Endothelial cell of umbilical vein (primary cell): ENCODE results near the gene TNFRSF11A. TPM values are rescaled to one million over a fixed set of nuclear protein-coding genes. Genes with fewer than 3 reads are reported as not detected.

Source experiments
- BruUV-seq: library from RNA; stranded (reverse); fragments of 400-500 nt; replicated peaks from 2 replicates; lab custom pipeline; 2021; lab: Mats Ljungman, UMichigan
- CTCF ChIA-PET: fragments of 300-600, 350-600 bp; sonication (Branson Sonifier 250); formaldehyde crosslinking; loops from one replicate; lab custom pipeline; 2021; ENCODE audit warnings: antibody characterized with exemption, inconsistent platforms; lab: Charles Lee
- POLR2A ChIA-PET: fragments of 300-600, 350-600 bp; sonication (Branson Sonifier 250); formaldehyde crosslinking; loops from one replicate; lab custom pipeline; 2021; ENCODE audit warnings: antibody characterized with exemption, inconsistent platforms; lab: Charles Lee
- DNase-seq: peaks from one replicate; pipeline ENCODE4 v3.0.0-alpha.2; 2011; ENCODE audit warnings: low read depth, low spot score
- FAIRE-seq: peaks from 2 replicates; lab custom pipeline; 2011; peaks lifted over from hg19 to GRCh38; lab: Jason Lieb, UNC
- H2AFZ ChIP-seq: 2 replicates; pipeline ENCODE4 v1.6.0; 2012; ENCODE audit warnings: low read depth, low read length, control low read depth, inconsistent platforms
- H3K27ac ChIP-seq: 2 replicates; pipeline ENCODE4 v1.5.1; 2011; ENCODE audit warnings: low read depth, mild to moderate bottlenecking, control low read depth, low read length, moderate library complexity; ENCODE audit not compliant: insufficient read depth
- H3K27me3 ChIP-seq, 2 experiments: 2 replicates each; pipeline versions ENCODE4 v1.6.0 to v1.6.1; 2011; ENCODE audit warnings: low read length in 2 of 2, mixed read lengths in 1 of 2; ENCODE audit not compliant: control insufficient read depth in 2 of 2, insufficient read depth in 2 of 2
- H3K36me3 ChIP-seq, 2 experiments: 2 replicates in 1 of 2; 3 replicates in 1 of 2; pipeline ENCODE4 v1.5.1; 2011; ENCODE audit warnings: low read length in 2 of 2, mild to moderate bottlenecking in 1 of 2, moderate library complexity in 1 of 2; ENCODE audit not compliant: control insufficient read depth in 2 of 2, insufficient read depth in 2 of 2; ENCODE audit errors: extremely low read depth in 1 of 2
- H3K4me1 ChIP-seq: 3 replicates; pipeline ENCODE4 v1.5.1; 2011; ENCODE audit warnings: mild to moderate bottlenecking, low read length; ENCODE audit not compliant: control insufficient read depth, insufficient read depth; ENCODE audit errors: extremely low read depth
- H3K4me2 ChIP-seq: 2 replicates; pipeline ENCODE4 v1.6.1; 2011; ENCODE audit warnings: low read length, control low read depth, mixed read lengths; ENCODE audit not compliant: insufficient read depth
- H3K4me3 ChIP-seq, 3 experiments: fragments of 200-600 bp in 1 of 3; sonication (generic), shearing (Covaris generic) in 1 of 3; replicated peaks in 1 of 3; 2 replicates each; pipeline ENCODE4 v1.5.1; 2011 to 2016; ENCODE audit warnings: control low read depth in 3 of 3, low read length in 3 of 3, mild to moderate bottlenecking in 2 of 3, inconsistent platforms in 1 of 3, low read depth in 1 of 3, moderate library complexity in 1 of 3; ENCODE audit not compliant: insufficient read depth in 1 of 3
- H3K79me2 ChIP-seq: 2 replicates; pipeline ENCODE4 v1.6.0; 2012; ENCODE audit warnings: low read length, inconsistent platforms; ENCODE audit not compliant: control insufficient read depth, insufficient read depth
- H3K9ac ChIP-seq: replicated peaks from 2 replicates; pipeline ENCODE3; 2011; ENCODE audit warnings: low read length, control low read depth; ENCODE audit not compliant: insufficient read depth; ENCODE audit errors: extremely low read depth
- H3K9me1 ChIP-seq: replicated peaks from 3 replicates; pipeline ENCODE4 v1.6.0; 2011; ENCODE audit warnings: mild to moderate bottlenecking, low read length; ENCODE audit not compliant: control insufficient read depth, insufficient read depth; ENCODE audit errors: extremely low read depth
- H3K9me3 ChIP-seq: replicated peaks from 2 replicates; pipeline ENCODE4 v1.5.1; 2012; ENCODE audit warnings: low read length, inconsistent platforms; ENCODE audit not compliant: control insufficient read depth, insufficient read depth
- H4K20me1 ChIP-seq: replicated peaks from 2 replicates; pipeline ENCODE3; 2011; ENCODE audit warnings: mild to moderate bottlenecking, low read length; ENCODE audit not compliant: control insufficient read depth, insufficient read depth; ENCODE audit errors: extremely low read depth
- CTCF ChIP-seq, 2 donors: IDR thresholded peaks; 1 replicate in 1 of 2; 2 replicates in 1 of 2; pipeline ENCODE4 v1.5.1; 2011; ENCODE audit warnings: low read length in 2 of 2, mild to moderate bottlenecking in 2 of 2, moderate library complexity in 2 of 2, control low read depth in 1 of 2, inconsistent platforms in 1 of 2, low read depth in 1 of 2; ENCODE audit not compliant: insufficient read depth in 1 of 2; ENCODE audit errors: extremely low read depth in 1 of 2
- EZH2 ChIP-seq: IDR thresholded peaks from 2 replicates; pipeline ENCODE4 v1.6.1; 2012; ENCODE audit warnings: borderline replicate concordance, low read depth, mild to moderate bottlenecking, moderate library complexity, low read length, inconsistent platforms; ENCODE audit not compliant: severe bottlenecking
- FOS ChIP-seq: IDR thresholded peaks from 2 replicates; pipeline ENCODE4 v1.6.1; 2011; ENCODE audit warnings: mild to moderate bottlenecking, low read length, moderate library complexity, borderline replicate concordance; ENCODE audit not compliant: insufficient read depth
- GATA2 ChIP-seq: IDR thresholded peaks from 2 replicates; pipeline ENCODE4 v1.7.0; 2011; ENCODE audit warnings: low read depth, mild to moderate bottlenecking, moderate library complexity, mixed read lengths, low read length; ENCODE audit not compliant: insufficient read length, insufficient read depth
- JUN ChIP-seq: IDR thresholded peaks from 2 replicates; pipeline ENCODE4 v1.6.1; 2011; ENCODE audit warnings: borderline replicate concordance, low read depth; ENCODE audit not compliant: insufficient read length, insufficient read depth
- MAX ChIP-seq: IDR thresholded peaks from 2 replicates; pipeline ENCODE4 v1.6.1; 2011; ENCODE audit not compliant: insufficient read depth, insufficient read length
- MYC ChIP-seq: IDR thresholded peaks from one replicate; pipeline ENCODE4 v1.6.1; 2011; ENCODE audit warnings: mild to moderate bottlenecking, low read depth, low read length
- POLR2A ChIP-seq: IDR thresholded peaks from 2 replicates; pipeline ENCODE4 v1.6.1; 2012; ENCODE audit warnings: low read depth, mild to moderate bottlenecking, control low read depth, low read length
- POLR2AphosphoS5 ChIP-seq: IDR thresholded peaks from 2 replicates; pipeline ENCODE4 v1.6.1; 2012; ENCODE audit warnings: low read depth, mild to moderate bottlenecking, control low read depth, low read length, moderate library complexity; ENCODE audit not compliant: insufficient read depth
- dilution Hi-C: fragments of 300-500 bp; cut with MboI; formaldehyde crosslinking; loops from one replicate; pipeline ENCODE4 v1.15.0; 2019; ENCODE audit warnings: low sequenced_read_pairs; ENCODE audit not compliant: extremely low pct_ligation_motif_present
- intact Hi-C: fragments of 100-400 bp; cut with micrococcal nuclease; formaldehyde crosslinking; loops from one replicate; pipeline ENCODE4 v1.10.0; 2022
- polyA plus RNA-seq, 4 experiments: library from polyadenylated mRNA; depleted of rRNA in 3 of 4; stranded (reverse) in 3 of 4; unstranded in 1 of 4; fragments of >200 nt; gene quantifications; 2 replicates each; pipeline versions ENCODE4 v1.2.1 to v1.2.3, GENCODE V29; 2011 to 2012; ENCODE audit warnings: missing spikeins in 1 of 4
- total RNA-seq: library from RNA; stranded (reverse); gene quantifications from 2 replicates; pipeline ENCODE4 v1.2.3, GENCODE V29; 2021

The TNFRSF11A gene
- total and polyA plus RNA-seq, 2 donors (not counting 3 experiments of a cell fraction or from before 2014, with no cell fraction given): 10.4 to 11.1 TPM

GRCh38 chr18:62345909-62346308, 20.8 kb downstream of the TNFRSF11A start:
- intact Hi-C loops: no loop called here
- CTCF ChIA-PET: interaction anchor here (0.8 to 1.4 kb wide), 5 partner anchors 14 to 80 kb away, joined by 3 to 4 read pairs (median 3); no protein-coding TSS in a partner anchor
- FAIRE-seq: no peak

More at GRCh38 chr18:62345909-62346308, 20.8 kb downstream of the TNFRSF11A start:
- BruUV-seq: no TSS peak
- no peak overlapping the region for H3K27ac ChIP-seq
- H3K79me2 ChIP-seq: no peaks in the 10 kb centered on the region
- no peak overlapping the region for H3K9ac ChIP-seq
- H3K9me1 ChIP-seq: no peaks in the 10 kb centered on the region
- no peak overlapping the region for H3K4me2 ChIP-seq
- H3K9me3 ChIP-seq: no peaks in the 10 kb centered on the region
- peaks cover 17% of the 10 kb centered on the region for H3K4me1 ChIP-seq
- no peaks in the 10 kb centered on the region for H3K27me3 ChIP-seq
- no peaks in the 10 kb centered on the region for H4K20me1 ChIP-seq
- dilution Hi-C loops: no loop called here
- DNase-seq: no peak
- TF ChIP-seq GATA2 (no peak), FOS (no peak), JUN (no peak), CTCF (IDR thresholded peaks at IDR 0.05; ENCODE audit: extremely low read depth in 1 of 2, insufficient read depth in 1 of 2, low read depth in 1 of 2, low read length in 2 of 2) (no peak), EZH2 (no peak), MYC (no peak), POLR2AphosphoS5 (no peak), POLR2A (no peak), MAX (no peak)
- POLR2A ChIA-PET: no interaction called here
- H3K36me3 ChIP-seq: no peaks in the 10 kb centered on the region
- no peak overlapping the region for H2AFZ ChIP-seq
- no peak overlapping the region for H3K4me3 ChIP-seq
